ENCODE results near the gene LRRC10. TPM values are rescaled to one million over a fixed set of nuclear protein-coding genes. Genes with fewer than 3 reads are reported as not detected.
A peak's percentile ranks its signal among the peaks of the same experiment; 100 is the strongest.

LRRC10 gene
- total and polyA plus RNA-seq, 2 experiments from 2014 or later, result 40.8 to 44.0 TPM

- no peak for DNase-seq (ENCODE audit: low read depth in 1 of 2, low spot score in 1 of 2)
- no peak overlapping the region for H3K27ac ChIP-seq
Observed at GRCh38 chr12:69630191-69630590, 19.5 kb upstream of the LRRC10 start.

GRCh38 chr12:69627501-69627900, 16.8 kb upstream of the LRRC10 start:
- H3K36me3 ChIP-seq, result no peaks in the 10 kb centered on the region
- DNase-seq (ENCODE audit: low read depth in 1 of 2, low spot score in 1 of 2), result no peak
- H3K4me3 ChIP-seq, result no peak overlapping the region
- TF ChIP-seq CTCF (IDR thresholded peaks at IDR 0.05; ENCODE audit: low read depth, low read length), result no peak
- no peaks in the 10 kb centered on the region for H3K9me3 ChIP-seq (ENCODE audit: low read depth)
- no peak overlapping the region for H3K27ac ChIP-seq
- H3K4me1 ChIP-seq (ENCODE audit: low read depth), result peaks cover 8% of the 10 kb centered on the region
- no peaks in the 10 kb centered on the region for H3K27me3 ChIP-seq

More at GRCh38 chr12:69630191-69630590, 19.5 kb upstream of the LRRC10 start:
- H3K9me3 ChIP-seq (ENCODE audit: low read depth), result no peaks in the 10 kb centered on the region
- no peaks in the 10 kb centered on the region for H3K27me3 ChIP-seq
- H3K4me3 ChIP-seq, result no peak overlapping the region
- H3K4me1 ChIP-seq (ENCODE audit: low read depth), result peaks cover 2% of the 10 kb centered on the region
- TF ChIP-seq CTCF (IDR thresholded peaks at IDR 0.05; ENCODE audit: low read depth, low read length), result peak; percentile 22
- no peaks in the 10 kb centered on the region for H3K36me3 ChIP-seq

- Histone ChIP-seq H3K4me3 (no peak overlapping the region), H3K9me3 (ENCODE audit: low read depth) (no peaks in the 10 kb centered on the region), H3K36me3 (no peaks in the 10 kb centered on the region), H3K4me1 (ENCODE audit: low read depth) (peaks cover 8% of the 10 kb centered on the region), H3K27me3 (no peaks in the 10 kb centered on the region), H3K27ac (peak overlapping the region; percentile 61)
- peak; percentile 44 to 59 for DNase-seq (ENCODE audit: low read depth in 1 of 2, low spot score in 1 of 2)
- no peak for TF ChIP-seq CTCF (IDR thresholded peaks at IDR 0.05; ENCODE audit: low read depth, low read length)
Observed at GRCh38 chr12:69623970-69624369, 13.3 kb upstream of the LRRC10 start.

GRCh38 chr12:69621551-69621950, 10.8 kb upstream of the LRRC10 start:
- Histone ChIP-seq H3K4me1 (ENCODE audit: low read depth) (peaks cover 6% of the 10 kb centered on the region), H3K4me3 (no peak overlapping the region), H3K36me3 (no peaks in the 10 kb centered on the region), H3K27me3 (no peaks in the 10 kb centered on the region), H3K9me3 (ENCODE audit: low read depth) (no peaks in the 10 kb centered on the region), H3K27ac (no peak overlapping the region)
- no peak for DNase-seq (ENCODE audit: low read depth in 1 of 2, low spot score in 1 of 2)
- no peak for TF ChIP-seq CTCF (IDR thresholded peaks at IDR 0.05; ENCODE audit: low read depth, low read length)

GRCh38 chr12:69620921-69621320, 10.2 kb upstream of the LRRC10 start:
- H3K36me3 ChIP-seq, result no peaks in the 10 kb centered on the region
- H3K27me3 ChIP-seq, result no peaks in the 10 kb centered on the region
- peaks cover 6% of the 10 kb centered on the region for H3K4me1 ChIP-seq (ENCODE audit: low read depth)
- TF ChIP-seq CTCF (IDR thresholded peaks at IDR 0.05; ENCODE audit: low read depth, low read length), result no peak
- peak in 1 of 2 donors; percentile 11 for DNase-seq (ENCODE audit: low read depth in 1 of 2, low spot score in 1 of 2)
- H3K9me3 ChIP-seq (ENCODE audit: low read depth), result no peaks in the 10 kb centered on the region
- no peak overlapping the region for H3K27ac ChIP-seq
- H3K4me3 ChIP-seq, result no peak overlapping the region

- TF ChIP-seq CTCF (IDR thresholded peaks at IDR 0.05; ENCODE audit: low read depth, low read length), result no peak
- Histone ChIP-seq H3K9me3 (ENCODE audit: low read depth) (no peaks in the 10 kb centered on the region), H3K4me3 (no peak overlapping the region), H3K27me3 (no peaks in the 10 kb centered on the region), H3K36me3 (no peaks in the 10 kb centered on the region), H3K4me1 (ENCODE audit: low read depth) (peaks cover 6% of the 10 kb centered on the region), H3K27ac (no peak overlapping the region)
- DNase-seq (ENCODE audit: low read depth in 1 of 2, low spot score in 1 of 2), result no peak
Observed at GRCh38 chr12:69620077-69620476, 9.4 kb upstream of the LRRC10 start.
